Measurements from ENCODE around the gene PRR5.

GRCh38 chr22:44668190-44668885 lies 33.7 kb upstream of the PRR5 start:
- no peak for TF ChIP-seq CTCF (IDR thresholded peaks at IDR 0.05)
- no peak for TF ChIP-seq POLR2A (IDR thresholded peaks at IDR 0.05)
